Measurements from ENCODE around the gene CACNA1C. TPM values are rescaled to one million over a fixed set of nuclear protein-coding genes. Genes with fewer than 3 reads are reported as not detected.

CACNA1C gene
- total and polyA plus RNA-seq, 2 of the 4 experiments (the other 2 are of a cell fraction): 1.6 to 2.6 TPM

- H3K23ac ChIP-seq (ENCODE audit: low read depth, low read length): peak overlapping the region; percentile 48
- intact Hi-C loops (cut with micrococcal nuclease): no loop called here
- no peaks in the 10 kb centered on the region for H3K9me3 ChIP-seq (ENCODE audit: control insufficient read depth, insufficient read depth, low read length)
- 94% methylated on average over 2 of the region's 3 CpGs; no CpG with 5 or more reads in 1 of the 2 experiments for WGBS, 2 experiments (ENCODE audit: extremely low coverage in 2 of 2, insufficient read length in 1 of 2)
- TF ChIP-seq FOS (IDR thresholded peaks at IDR 0.05; ENCODE audit: low read depth, low read length): no peak
- H3K9ac ChIP-seq (ENCODE audit: low read depth, low read length): no peak overlapping the region
- H3K4ac ChIP-seq (ENCODE audit: low read depth, low read length): peak overlapping the region; percentile 95
- H3K27me3 ChIP-seq (ENCODE audit: control insufficient read depth, insufficient read depth, low read length): no peaks in the 10 kb centered on the region
- H2BK15ac ChIP-seq (ENCODE audit: low read depth, low read length): peak overlapping the region; percentile 98; the same call in 2 of the 3 replicates
- ChIA-PET POLR2A (ENCODE audit: unreplicated experiment) (no interaction called here), CTCF (no interaction called here)
- H4K8ac ChIP-seq (ENCODE audit: low read depth in 2 of 2, low read length in 2 of 2): peak overlapping the region in 1 of 2 experiments; percentile 76; a peak in 1 of 4 replicates
- peak overlapping the region; percentile 88 for H3K18ac ChIP-seq (ENCODE audit: low read depth, low read length)
- H3K4me2 ChIP-seq (ENCODE audit: low read depth, low read length): no peak overlapping the region
- peak overlapping the region; percentile 97; the same call in 1 of the 2 replicates for H2BK20ac ChIP-seq (ENCODE audit: low read depth, low read length)
- H3K79me1 ChIP-seq (ENCODE audit: low read depth in 1 of 2, low read length in 2 of 2): peaks cover 6 to 47% of the 10 kb centered on the region in 2 experiments; a peak in 2 of 4 replicates
- H2AFZ ChIP-seq (replicated peaks; ENCODE audit: low read length, poor library complexity): peak overlapping the region; percentile 72
- peak overlapping the region; percentile 99 for H2AK5ac ChIP-seq (ENCODE audit: low read depth, low read length)
- peaks cover 43% of the 10 kb centered on the region for H3K9me1 ChIP-seq (ENCODE audit: insufficient read depth, low read length)
- H4K91ac ChIP-seq (ENCODE audit: insufficient read depth, low read depth, low read length): peak overlapping the region; percentile 87
- H4K20me1 ChIP-seq (ENCODE audit: insufficient read depth, low read length): no peaks in the 10 kb centered on the region
- dilution Hi-C loops (cut with HindIII; ENCODE audit: low sequenced_read_pairs, unreplicated experiment): no loop called here
- peak overlapping the region; percentile 71 for H2BK5ac ChIP-seq (ENCODE audit: low read depth, low read length, poor library complexity, severe bottlenecking)
- H4K5ac ChIP-seq (ENCODE audit: low read depth, low read length): peak overlapping the region; percentile 26; the same call in 1 of the 2 replicates
- H2AK9ac ChIP-seq (replicated peaks; ENCODE audit: low read depth, low read length, poor library complexity): peak overlapping the region; percentile 87
- no TSS peak for BruUV-seq (replicated peaks)
- peak overlapping the region; percentile 98 for H2BK120ac ChIP-seq (ENCODE audit: low read depth, low read length)
- H3K56ac ChIP-seq (ENCODE audit: extremely low read depth, insufficient read depth, low read length): peak overlapping the region; percentile 20; the same call in 1 of the 2 replicates
- H3K36me3 ChIP-seq (ENCODE audit: control insufficient read depth, insufficient read depth, low read length): no peaks in the 10 kb centered on the region
- no peak overlapping the region for H3K4me3 ChIP-seq (ENCODE audit: insufficient read depth, low read depth, low read length)
- H3K27ac ChIP-seq (ENCODE audit: insufficient read depth, low read length): peak overlapping the region; percentile 35; the same call in 1 of the 2 replicates
- peaks cover 35% of the 10 kb centered on the region for H3K4me1 ChIP-seq (ENCODE audit: control insufficient read depth, insufficient read depth, low read length)
- no peak for ATAC-seq (ENCODE audit: low read depth)
- peak; percentile 37 for DNase-seq
- in situ Hi-C loops (cut with MboI; ENCODE audit: low sequenced_read_pairs): no loop called here
- peak overlapping the region; percentile 67 for H3K14ac ChIP-seq (replicated peaks; ENCODE audit: low read depth, low read length)
Measured at GRCh38 chr12:2335513-2335912, 282.7 kb downstream of the CACNA1C start.

Measured in IMR-90 (cell line).